ENCODE results near the gene SLC25A1.

SLC25A1 gene

DNA sequence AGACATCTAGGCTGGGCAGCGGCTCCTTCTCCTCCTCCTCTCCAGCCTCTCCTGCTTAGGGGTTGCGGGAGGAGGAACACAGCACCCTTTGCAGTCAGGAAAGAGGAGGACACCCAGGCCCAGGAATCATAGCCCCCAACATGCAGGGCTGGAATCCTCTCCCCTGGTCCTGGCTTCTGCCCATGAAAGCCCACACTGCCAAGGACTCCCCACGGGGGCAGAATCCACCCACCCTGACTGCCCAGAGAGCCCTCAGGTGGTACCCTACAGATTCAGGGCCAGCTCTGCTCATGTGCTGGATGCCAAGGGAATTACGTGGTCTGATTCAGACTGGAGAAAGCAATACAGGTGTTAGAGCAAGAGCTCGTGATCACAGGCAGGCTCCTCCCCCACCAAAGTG, 38.6 kb downstream of the SLC25A1 start:
- DNase-seq = no peak

DNA sequence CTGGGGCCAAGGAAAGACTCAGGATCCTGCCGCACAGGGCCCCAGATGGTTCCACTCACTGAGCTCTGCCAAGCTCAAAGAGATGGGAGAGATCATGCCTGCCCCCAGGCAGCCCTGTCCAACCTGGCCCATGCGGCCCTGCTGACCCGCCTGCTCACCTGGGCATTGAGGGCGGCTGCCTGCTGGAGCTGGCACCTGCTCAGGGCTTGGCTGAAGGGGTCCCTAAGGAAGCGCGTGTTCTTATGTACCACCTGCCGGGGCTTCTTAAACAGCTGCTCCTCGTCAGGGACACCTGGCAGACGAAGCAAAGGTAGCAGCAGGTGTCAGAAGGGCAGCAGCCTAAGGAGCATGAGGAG, 39.6 kb downstream of the SLC25A1 start:
- no peak for DNase-seq

DNA sequence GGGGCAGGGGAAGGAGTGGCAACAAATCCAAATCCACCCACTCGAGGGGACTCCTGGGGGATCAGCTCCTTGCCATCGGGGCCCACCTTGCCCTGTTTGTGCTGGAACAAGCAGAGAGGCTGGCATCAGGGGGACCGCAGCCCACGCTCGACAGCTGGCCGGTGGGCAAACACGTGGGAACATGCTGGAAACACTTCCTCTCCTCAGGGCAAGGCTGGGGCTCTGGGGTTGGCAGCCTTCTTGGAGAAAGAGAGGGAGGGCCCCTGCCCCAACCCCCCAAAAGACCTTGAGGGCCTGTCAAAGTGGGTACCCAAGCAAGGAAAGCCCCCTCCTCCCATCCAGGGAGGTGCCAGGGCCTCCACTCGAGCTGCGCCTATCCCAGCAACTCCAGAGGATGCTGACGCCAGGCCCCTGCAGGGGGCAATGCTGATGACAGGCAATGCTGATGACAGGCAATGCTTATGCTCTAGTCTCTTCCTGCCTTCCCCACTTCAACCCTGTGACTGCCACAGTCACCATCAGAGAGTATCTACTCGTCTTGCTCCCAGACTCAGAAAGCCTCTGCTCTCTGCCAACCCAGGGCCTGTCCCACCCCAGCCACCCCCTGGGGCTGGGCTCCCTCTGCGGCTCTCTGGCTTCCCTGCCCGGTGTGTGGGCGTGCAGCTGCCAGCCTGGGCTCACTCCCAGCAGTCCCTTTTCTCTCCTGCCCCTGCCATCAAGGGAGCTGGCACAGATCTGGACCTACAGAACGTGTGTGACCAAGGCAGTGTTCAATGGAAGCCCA, 40.1 kb downstream of the SLC25A1 start:
- no peak for DNase-seq

DNA sequence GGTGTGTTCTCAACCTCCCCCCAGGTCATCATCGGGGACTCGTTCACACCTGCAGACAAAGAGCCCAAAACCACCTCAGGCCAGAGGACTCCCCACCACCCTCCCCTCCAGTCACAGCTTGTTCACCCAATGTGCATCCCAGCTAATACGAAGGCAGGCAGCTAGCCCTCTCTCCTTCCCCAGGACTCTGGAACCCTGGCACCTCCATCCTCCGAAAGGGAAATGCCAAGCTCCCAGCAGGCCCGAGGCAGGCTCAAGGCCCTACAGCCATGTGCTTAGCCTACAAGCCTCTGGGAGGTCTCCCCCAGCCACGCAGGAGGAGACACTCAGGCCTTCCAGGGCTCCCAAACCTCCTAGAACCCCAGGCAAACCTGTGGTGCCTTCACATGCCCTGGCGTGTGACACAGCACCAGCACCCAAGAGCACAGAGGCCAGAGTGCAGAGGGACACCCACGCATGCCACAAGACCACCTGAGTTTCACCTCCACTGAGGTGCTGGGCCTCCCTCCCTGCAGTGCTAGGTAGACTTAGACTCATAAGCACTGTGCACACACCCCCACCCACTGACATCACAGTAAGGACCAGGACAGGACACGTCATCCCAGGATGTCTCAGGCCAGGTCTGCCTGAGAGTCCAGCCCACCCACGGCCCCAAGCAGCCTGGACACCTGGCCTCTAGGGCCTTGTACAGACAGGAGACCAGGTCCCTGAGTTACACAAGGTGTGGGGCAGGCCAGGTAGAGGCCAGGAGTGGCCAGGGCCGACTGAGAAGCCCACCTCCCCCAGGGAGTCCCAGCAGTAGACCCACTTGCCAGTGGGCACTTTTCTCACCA, 40.9 kb downstream of the SLC25A1 start:
- no peak for DNase-seq

DNA sequence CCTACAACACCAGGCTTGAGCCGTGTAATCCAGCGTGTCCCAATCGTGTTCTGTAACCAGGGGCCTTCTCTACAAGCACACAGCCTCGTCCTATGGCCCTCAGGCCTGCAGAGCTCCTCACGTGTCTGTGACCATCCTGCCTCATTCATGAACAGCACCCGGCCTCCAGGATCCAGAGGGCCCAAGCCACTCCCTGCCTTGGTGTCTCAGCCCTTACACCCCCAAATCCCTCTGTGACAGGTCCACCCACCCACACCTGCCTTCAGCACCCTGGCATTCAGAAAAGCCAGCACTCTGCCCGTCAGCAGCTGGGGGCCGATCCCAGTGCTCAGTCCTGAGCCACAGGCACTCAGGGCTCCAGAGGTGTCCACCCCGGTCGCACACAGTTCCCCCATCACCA, 41.6 kb downstream of the SLC25A1 start:
- DNase-seq = no peak

DNA sequence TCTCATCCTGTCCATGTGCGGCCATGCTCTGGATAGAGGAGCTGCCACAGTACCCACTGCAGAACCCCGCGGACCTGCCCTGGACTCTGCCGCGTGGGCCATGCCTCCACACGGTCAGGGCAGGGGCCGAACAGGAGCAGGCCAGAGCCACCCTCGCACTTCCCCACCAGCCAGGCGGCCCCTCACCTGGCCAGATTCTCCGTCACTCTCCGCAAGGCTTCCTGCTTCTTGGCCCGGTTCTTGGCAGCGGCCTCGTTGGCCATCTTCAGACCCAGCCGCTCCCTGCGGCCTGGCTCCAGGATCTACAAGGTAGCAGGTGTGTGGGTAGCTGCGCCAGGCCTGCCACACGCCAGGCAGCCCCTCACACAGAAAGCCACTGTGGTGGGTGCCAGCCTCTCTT, 43.7 kb downstream of the SLC25A1 start:
- DNase-seq = no peak

DNA sequence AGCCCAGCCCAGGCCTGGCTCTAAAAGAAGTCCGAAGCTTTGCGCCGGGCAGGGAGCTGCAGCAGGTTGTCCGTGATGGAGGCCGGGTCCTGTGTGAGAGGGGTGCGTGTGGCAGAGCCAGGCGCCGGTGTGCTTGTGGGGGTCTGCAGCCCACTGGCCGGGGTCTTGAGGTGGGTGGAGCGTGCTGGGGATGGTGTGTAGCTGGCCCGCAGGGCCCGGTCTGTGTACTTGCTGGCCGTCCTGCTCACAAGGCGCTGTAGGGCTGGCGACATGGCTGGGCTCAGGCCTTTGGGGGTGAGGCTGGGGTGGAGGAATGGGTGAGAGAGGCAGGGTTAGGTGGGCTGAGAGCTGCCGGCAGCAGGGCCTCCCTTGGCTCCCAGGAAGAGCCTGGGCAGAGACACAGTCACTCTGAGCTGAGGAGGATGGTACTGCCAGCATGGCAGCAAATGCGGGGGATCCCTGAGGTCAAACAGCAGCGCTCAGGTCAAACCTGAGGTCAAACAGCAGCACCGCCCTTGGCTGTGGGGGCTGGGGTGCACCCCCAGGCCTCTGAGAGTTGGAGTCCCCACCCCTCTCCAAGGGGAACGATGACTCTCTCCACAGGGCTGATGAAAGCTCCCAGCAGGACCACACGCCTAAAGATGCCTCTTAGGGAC, 44.2 kb downstream of the SLC25A1 start:
- no peak for DNase-seq

DNA sequence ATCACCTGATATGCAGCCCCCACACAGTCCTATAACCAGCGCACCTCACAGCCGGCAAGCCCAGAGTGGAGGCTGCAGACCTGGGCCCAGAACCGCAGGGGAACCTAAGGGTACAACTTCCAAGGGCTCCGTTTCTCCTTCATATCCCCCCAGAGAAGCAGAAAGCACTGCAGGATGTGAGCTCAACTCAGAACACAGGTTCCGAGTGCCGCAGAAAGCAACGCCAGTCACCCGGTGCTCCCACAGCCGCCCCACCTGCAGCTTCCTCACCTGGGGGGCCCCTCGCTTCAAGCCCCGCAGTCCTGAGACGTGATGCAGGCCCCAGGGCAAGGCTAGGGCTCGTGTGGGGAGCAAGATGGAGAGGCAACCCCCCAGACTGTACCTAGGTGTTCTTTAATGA, 45.0 kb downstream of the SLC25A1 start:
- no peak for DNase-seq

DNA sequence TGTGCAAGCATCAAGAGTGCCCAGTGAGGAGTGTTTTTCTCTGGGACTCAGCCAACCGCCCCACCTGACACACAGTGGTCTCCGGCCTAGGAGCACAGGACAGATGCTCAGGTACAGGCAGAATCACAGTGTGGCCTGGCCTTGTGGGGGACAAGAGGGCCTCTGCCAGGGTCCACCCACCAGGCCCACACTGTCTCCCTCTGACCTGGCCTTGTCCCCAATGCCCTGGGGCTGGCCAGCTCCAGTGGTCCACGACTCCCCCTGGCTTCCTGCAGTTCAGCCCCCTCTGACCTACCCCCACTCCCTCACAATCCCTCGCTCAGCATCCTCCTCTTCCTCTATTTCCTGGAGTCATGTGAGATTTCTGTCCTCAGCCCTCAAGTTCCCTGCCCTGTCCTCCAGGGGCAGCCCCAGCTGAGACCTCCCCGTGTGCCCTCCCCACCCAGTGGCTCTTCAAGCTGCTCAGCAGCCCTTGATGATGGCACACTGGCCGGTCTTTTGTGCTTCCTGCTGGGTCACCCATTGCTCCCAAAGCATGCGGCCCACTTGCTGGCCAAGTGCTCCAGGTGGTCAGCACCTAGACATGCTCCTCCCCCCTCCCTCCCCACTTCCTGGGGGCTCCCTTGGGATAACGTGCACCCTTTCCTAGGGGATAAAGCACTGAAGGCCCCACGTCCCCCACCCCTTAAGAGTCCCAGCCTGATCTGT, 45.7 kb downstream of the SLC25A1 start:
- no peak for DNase-seq

DNA sequence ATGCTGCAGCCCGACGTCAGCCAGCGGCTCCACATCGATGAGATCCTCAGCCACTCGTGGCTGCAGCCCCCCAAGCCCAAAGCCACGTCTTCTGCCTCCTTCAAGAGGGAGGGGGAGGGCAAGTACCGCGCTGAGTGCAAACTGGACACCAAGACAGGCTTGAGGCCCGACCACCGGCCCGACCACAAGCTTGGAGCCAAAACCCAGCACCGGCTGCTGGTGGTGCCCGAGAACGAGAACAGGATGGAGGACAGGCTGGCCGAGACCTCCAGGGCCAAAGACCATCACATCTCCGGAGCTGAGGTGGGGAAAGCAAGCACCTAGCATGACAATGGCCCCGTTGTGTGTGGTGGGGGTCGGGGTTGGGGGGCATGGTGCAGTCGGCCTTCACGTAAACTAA, 46.4 kb downstream of the SLC25A1 start:
- no peak for DNase-seq

DNA sequence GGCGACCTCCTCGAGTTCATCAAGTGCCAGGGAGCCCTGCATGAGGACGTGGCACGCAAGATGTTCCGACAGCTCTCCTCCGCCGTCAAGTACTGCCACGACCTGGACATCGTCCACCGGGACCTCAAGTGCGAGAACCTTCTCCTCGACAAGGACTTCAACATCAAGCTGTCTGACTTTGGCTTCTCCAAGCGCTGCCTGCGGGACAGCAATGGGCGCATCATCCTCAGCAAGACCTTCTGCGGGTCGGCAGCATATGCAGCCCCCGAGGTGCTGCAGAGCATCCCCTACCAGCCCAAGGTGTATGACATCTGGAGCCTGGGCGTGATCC, 46.9 kb downstream of the SLC25A1 start:
- DNase-seq = no peak

DNA sequence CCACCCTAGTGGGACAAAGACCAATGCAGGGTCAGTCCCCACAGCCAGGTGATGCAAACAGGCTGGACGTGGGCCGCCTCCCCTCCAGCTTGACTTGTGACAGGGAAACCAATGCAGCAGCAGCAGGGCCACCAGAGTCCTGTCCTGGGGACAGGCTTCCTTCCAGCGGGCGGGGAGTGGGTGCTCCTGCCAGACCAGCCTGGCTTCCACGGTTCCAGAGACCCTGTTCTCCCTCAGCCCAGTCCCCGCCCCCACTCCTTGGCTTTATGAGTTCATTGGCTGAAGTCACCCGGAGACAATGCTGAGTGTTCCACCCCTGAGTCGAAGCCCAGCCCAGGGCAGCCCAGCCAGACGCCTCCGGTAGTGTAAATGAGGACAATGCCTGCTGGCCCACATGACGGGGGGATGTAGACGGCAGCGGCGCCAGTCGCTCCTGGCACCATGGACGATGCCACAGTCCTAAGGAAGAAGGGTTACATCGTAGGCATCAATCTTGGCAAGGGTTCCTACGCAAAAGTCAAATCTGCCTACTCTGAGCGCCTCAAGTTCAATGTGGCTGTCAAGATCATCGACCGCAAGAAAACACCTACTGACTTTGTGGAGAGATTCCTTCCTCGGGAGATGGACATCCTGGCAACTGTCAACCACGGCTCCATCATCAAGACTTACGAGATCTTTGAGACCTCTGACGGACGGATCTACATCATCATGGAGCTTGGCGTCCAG, 47.4 kb downstream of the SLC25A1 start, which contains the start of gene TSSK2:
Gene TSSK2 (plus strand): TSS at position 350 of the 726 bp plus-strand sequence. CDS start 92 bp downstream, at position 442.
- DNase-seq = peak in 5 of 56 donors; percentile 7 to 42 (median 26)

DNA sequence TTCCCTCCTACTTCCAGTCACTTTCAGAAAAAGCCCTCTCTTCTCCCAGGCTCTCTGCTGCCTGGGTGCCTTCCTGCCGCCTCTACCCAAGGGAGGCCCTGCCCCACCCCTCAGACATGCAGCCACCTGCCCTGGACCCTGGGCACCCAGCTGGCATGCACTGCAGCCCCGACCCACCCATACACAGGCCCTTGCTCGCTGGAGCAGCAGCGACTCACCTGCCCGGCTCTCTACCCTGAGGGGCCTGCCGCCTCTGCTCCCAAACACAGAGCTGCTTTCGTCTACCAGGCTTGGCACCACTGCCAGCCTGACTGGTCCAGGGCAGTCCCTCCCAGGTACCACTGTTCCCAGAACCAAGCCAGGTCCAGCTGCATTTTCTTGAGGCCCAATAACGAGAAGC, 48.7 kb downstream of the SLC25A1 start:
- no peak for DNase-seq

DNA sequence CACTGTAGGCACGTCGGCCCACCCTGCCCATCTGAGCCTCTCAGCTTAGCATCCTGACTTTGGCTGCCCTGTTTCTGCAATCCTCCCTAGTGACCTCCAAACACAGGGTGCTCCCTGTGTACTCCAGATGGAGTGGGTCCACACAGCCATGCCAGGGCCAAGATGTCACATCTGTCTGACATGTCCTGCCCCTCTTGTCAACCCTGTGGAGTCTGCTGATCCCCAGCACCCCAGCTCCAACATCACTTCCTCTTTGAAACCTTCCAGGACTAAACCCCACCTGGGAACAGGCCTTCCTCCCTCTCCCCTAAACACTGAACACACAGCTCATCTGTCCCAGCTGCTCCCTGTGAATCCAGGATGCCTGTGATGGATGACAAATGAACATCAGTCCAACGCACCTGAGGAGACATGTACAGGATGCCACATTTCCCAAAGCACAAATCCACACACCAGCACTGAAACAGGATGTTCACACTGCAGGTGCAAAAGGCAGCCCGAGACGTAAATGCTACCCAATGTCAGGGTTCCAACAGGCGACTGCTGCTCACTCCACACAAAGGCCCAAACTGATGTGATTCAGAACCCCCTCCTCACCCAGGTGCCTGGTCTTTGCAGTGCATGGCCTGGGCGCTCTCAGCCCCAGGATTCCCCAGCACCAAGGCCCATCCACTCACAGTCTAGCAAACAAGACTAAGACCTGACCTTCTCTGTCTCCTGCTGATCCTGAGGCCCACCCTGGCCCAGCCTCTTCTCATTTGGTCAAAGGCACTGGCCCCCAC, 49.4 kb downstream of the SLC25A1 start:
- DNase-seq = no peak

DNA sequence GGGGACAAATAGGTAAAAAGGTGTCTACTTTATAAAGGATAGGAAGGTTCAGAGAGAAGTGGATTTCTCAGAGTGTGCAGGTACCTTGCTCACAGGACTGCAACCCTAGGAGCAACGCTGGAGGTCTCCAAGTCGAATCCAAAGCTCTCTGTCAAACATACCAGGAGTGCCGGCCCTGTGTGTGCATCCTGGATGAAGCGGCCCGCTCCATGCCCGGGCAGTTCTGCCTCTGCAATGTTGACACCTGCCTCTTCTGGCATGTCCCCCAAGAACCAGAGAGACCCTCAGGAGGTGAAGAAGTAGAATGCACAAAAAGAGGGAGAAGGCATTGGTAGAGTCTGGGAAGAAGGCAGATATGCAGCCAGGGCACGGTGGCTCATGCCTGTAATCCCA, 50.5 kb downstream of the SLC25A1 start:
- no peak for DNase-seq

DNA sequence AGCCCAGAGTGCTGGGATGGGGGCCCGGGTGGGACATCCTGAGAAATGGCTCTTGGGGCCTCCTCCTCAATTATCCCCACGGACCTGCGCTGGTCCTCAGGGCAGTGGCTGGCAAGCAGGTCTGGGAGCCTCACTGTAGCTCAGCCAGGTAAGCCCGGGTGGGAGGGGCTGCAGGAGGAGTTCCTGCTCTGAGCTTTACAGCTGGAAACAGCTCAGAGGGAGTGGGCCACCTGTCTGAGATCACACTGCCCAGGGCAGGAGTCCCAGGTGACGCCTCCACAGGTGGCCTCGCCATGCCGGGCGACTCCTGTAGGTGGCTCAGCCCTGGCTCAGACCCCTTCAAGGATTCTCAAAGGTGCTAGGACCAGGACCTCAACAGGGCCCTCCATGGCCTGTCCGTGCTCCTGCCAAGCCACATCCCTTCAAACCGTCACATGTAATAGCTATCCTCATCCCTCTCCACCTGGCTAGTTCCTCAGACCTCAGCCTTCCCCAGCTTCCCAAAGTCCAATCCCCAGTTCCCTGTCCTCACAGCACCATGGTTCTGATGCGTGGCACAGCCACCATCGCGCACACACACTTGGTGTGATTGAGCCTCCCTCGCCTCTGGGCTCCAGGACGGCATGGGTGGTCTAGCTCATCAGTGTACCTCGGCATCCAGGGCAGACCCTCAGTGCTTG, 51.1 kb downstream of the SLC25A1 start:
- no peak for DNase-seq

DNA sequence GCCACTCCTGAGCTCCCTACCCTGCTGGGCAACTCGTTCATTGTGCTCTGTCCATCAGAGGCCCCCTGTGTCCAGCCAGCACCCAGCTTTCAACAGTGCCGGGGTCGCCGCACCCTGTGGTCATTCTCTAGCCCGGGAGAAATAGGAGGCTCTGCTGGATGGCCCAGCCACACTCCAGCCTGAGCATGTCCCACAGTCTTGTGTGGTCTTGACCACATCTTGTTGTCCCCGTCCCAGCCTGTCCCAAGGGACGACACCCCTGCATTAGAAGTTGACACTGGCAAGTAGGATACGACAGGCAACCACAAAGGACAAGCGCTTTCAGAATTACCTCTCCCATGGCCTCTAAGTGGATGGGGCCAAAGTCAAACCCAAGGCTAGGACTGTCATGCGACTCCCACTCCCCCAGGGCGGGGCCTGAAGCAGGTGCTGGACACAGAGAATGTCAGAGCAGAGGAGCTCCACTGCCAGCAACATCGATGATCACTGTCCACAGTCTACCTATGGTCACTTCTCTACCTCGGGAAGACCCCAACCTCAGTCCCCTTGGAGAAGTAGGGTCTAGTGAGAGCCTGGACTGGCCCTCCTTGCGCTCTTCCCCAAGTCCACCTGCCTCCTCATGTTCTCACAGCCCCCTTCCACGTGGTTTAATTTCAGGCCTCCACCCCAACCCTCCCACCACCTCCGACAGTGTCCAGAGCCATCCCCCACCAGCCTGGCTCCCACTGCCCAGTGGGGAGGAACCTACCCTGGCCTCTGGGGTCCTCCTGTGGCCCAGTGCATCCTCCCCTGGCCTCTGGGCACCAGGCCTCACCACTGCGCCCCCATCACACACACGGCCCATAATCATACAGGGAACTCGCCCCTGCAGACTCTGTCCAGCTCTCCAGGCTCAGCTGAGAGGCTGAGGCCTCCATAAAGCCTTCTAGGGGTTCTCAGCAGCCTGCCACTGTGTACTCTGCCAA, 51.9 kb downstream of the SLC25A1 start:
- no peak for DNase-seq

Measured in nucleus accumbens (tissue), 56 donors.